HEK293 (cell line): ENCODE data around the gene TKTL1.

ENCODE experiments used
- CTCF ChIA-PET: fragments of 350-600 bp; formaldehyde crosslinking; extraction: SDS; loops from one replicate; lab custom pipeline; 2021; ENCODE audit warnings: antibody characterized with exemption; lab: Yijun Ruan, JAX
- POLR2A ChIA-PET: fragments of 300-600 bp; formaldehyde crosslinking; extraction: SDS; loops from one replicate; lab custom pipeline; 2020; ENCODE audit warnings: antibody characterized with exemption, inconsistent platforms; lab: Yijun Ruan, JAX
- H3K27ac ChIP-seq: fragments of 200-500 bp; sonication (Bioruptor generic); 2 replicates; pipeline ENCODE4 v1.5.1; 2014; ENCODE audit warnings: low read depth, low read length, control low read depth, inconsistent platforms; ENCODE audit errors: extremely low read depth
- H3K36me3 ChIP-seq, 2 experiments: fragments of 200-500 bp in 1 of 2; sonication (Bioruptor generic) in 1 of 2; 1 replicate in 1 of 2; 2 replicates in 1 of 2; pipeline ENCODE4 v1.5.1; 2014 to 2017; ENCODE audit warnings: inconsistent platforms in 2 of 2, low read length in 2 of 2; ENCODE audit not compliant: control insufficient read depth in 2 of 2, insufficient read depth in 1 of 2
- H3K4me1 ChIP-seq: fragments of 200-500 bp; sonication (Bioruptor generic); 2 replicates; pipeline ENCODE4 v1.5.1; 2014; ENCODE audit warnings: mild to moderate bottlenecking, low read length, inconsistent platforms; ENCODE audit not compliant: control insufficient read depth, insufficient read depth
- H3K4me3 ChIP-seq: 2 replicates; pipeline ENCODE4 v1.5.1; 2011; ENCODE audit warnings: low read depth, mild to moderate bottlenecking, control low read depth, low read length, moderate library complexity
- H3K9me3 ChIP-seq: fragments of 200-500 bp; sonication (Bioruptor generic); 2 replicates; pipeline ENCODE4 v1.5.1; 2014; ENCODE audit warnings: low read depth, low read length, inconsistent platforms; ENCODE audit not compliant: control insufficient read depth, insufficient read depth
- ELK4 ChIP-seq: IDR thresholded peaks from 2 replicates; pipeline ENCODE4 v1.6.1; 2011; ENCODE audit warnings: mild to moderate bottlenecking, low read depth, low read length, borderline replicate concordance
- GLI2 ChIP-seq: fragments of 450-650 bp; formaldehyde crosslinking; IDR thresholded peaks from 2 replicates; pipeline ENCODE4; 2017; ENCODE audit warnings: missing biosample characterization, missing genetic modification characterization, low read depth, borderline replicate concordance
- HOXC10 ChIP-seq: sonication (generic); formaldehyde crosslinking; IDR thresholded peaks from 2 replicates; pipeline ENCODE4 v1.8.1; 2023; ENCODE audit warnings: mild to moderate bottlenecking, missing genetic modification reagents
- HOXD13 ChIP-seq: sonication (generic); formaldehyde crosslinking; IDR thresholded peaks from 2 replicates; pipeline ENCODE4 v1.8.0; 2022; ENCODE audit warnings: missing genetic modification reagents, borderline replicate concordance
- INSM2 ChIP-seq: fragments of 450-650 bp; formaldehyde crosslinking; IDR thresholded peaks from 2 replicates; pipeline ENCODE4 v1.5.1; 2016; ENCODE audit warnings: missing biosample characterization, missing genetic modification characterization
- OVOL3 ChIP-seq: fragments of 450-650 bp; formaldehyde crosslinking; IDR thresholded peaks from 2 replicates; pipeline ENCODE4 v1.5.1; 2016; ENCODE audit warnings: missing biosample characterization, missing genetic modification characterization
- PRDM10 ChIP-seq: fragments of 450-650 bp; formaldehyde crosslinking; IDR thresholded peaks from 2 replicates; pipeline ENCODE4 v1.5.1; 2016; ENCODE audit warnings: missing biosample characterization, missing genetic modification characterization
- SP3 ChIP-seq: fragments of 450-650 bp; formaldehyde crosslinking; IDR thresholded peaks from 2 replicates; pipeline ENCODE4 v1.5.1; 2016; ENCODE audit warnings: missing biosample characterization, missing genetic modification characterization
- ZBTB20 ChIP-seq: fragments of 450-650 bp; formaldehyde crosslinking; IDR thresholded peaks from 2 replicates; pipeline ENCODE4 v1.5.1; 2016; ENCODE audit warnings: missing biosample characterization, missing genetic modification characterization
- ZFP41 ChIP-seq: fragments of 450-650 bp; formaldehyde crosslinking; IDR thresholded peaks from 2 replicates; pipeline ENCODE4 v1.5.1; 2016; ENCODE audit warnings: missing biosample characterization, missing genetic modification characterization, borderline replicate concordance
- ZNF112 ChIP-seq: fragments of 450-650 bp; formaldehyde crosslinking; IDR thresholded peaks from 2 replicates; pipeline ENCODE4 v1.5.0; 2017; ENCODE audit warnings: missing biosample characterization, missing genetic modification characterization
- ZNF121 ChIP-seq: fragments of 450-650 bp; formaldehyde crosslinking; IDR thresholded peaks from 2 replicates; pipeline ENCODE4 v1.5.1; 2016; ENCODE audit warnings: missing biosample characterization, missing genetic modification characterization
- ZNF248 ChIP-seq: fragments of 450-650 bp; formaldehyde crosslinking; IDR thresholded peaks from 2 replicates; pipeline ENCODE4 v1.5.1; 2017; ENCODE audit warnings: missing biosample characterization, missing genetic modification characterization
- ZNF280D ChIP-seq: fragments of 450-650 bp; formaldehyde crosslinking; IDR thresholded peaks from 2 replicates; pipeline ENCODE4 v1.5.1; 2016; ENCODE audit warnings: missing biosample characterization, missing genetic modification characterization
- ZNF292 ChIP-seq: fragments of 450-650 bp; formaldehyde crosslinking; IDR thresholded peaks from 2 replicates; pipeline ENCODE4 v1.5.1; 2016; ENCODE audit warnings: low read depth, missing biosample characterization, missing genetic modification characterization, borderline replicate concordance
- ZNF362 ChIP-seq: fragments of 450-650 bp; formaldehyde crosslinking; IDR thresholded peaks from 2 replicates; pipeline ENCODE4 v1.5.1; 2016; ENCODE audit warnings: missing biosample characterization, missing genetic modification characterization
- ZNF398 ChIP-seq: fragments of 450-650 bp; formaldehyde crosslinking; IDR thresholded peaks from 2 replicates; pipeline ENCODE4 v1.5.1; 2017; ENCODE audit warnings: missing biosample characterization, missing genetic modification characterization
- ZNF514 ChIP-seq: fragments of 450-650 bp; formaldehyde crosslinking; IDR thresholded peaks from 2 replicates; pipeline ENCODE4 v1.5.1; 2016; ENCODE audit warnings: missing biosample characterization, missing genetic modification characterization
- ZNF624 ChIP-seq: fragments of 450-650 bp; formaldehyde crosslinking; IDR thresholded peaks from 2 replicates; pipeline ENCODE4 v1.5.1; 2017; ENCODE audit warnings: missing biosample characterization, missing genetic modification characterization
- ZNF654 ChIP-seq: fragments of 450-650 bp; formaldehyde crosslinking; IDR thresholded peaks from 2 replicates; pipeline ENCODE4 v1.5.1; 2016; ENCODE audit warnings: low read depth, missing biosample characterization, missing genetic modification characterization
- ZNF660 ChIP-seq: fragments of 450-650 bp; IDR thresholded peaks from 2 replicates; pipeline ENCODE4 v1.5.1; 2018; ENCODE audit warnings: missing biosample characterization, mild to moderate bottlenecking, missing genetic modification characterization
- ZNF677 ChIP-seq: fragments of 450-650 bp; IDR thresholded peaks from 2 replicates; pipeline ENCODE4 v1.5.0; 2018; ENCODE audit warnings: missing biosample characterization, mild to moderate bottlenecking, missing genetic modification characterization, moderate library complexity
- ZNF76 ChIP-seq: fragments of 450-650 bp; formaldehyde crosslinking; IDR thresholded peaks from 2 replicates; pipeline ENCODE4; 2016; ENCODE audit warnings: low read depth, missing biosample characterization, missing genetic modification characterization, borderline replicate concordance
- ZXDB ChIP-seq: fragments of 450-650 bp; formaldehyde crosslinking; IDR thresholded peaks from 2 replicates; pipeline ENCODE4 v1.5.1; 2016; ENCODE audit warnings: missing biosample characterization, missing genetic modification characterization

The TKTL1 gene

GRCh38 chrX:154320406-154320805 is 24.8 kb downstream of the TKTL1 start:
- ChIA-PET POLR2A (interaction anchor here (0.6 kb wide), 1 partner anchor 212 kb away, joined by 3 read pairs; no protein-coding TSS in a partner anchor), CTCF (interaction anchor here (0.9 kb wide), 1 partner anchor 12 kb away, joined by 3 read pairs; no protein-coding TSS in a partner anchor)
- Histone ChIP-seq H3K4me1 (peaks cover 13% of the 10 kb centered on the region), H3K9me3 (no peaks in the 10 kb centered on the region), H3K36me3 (no peaks in the 10 kb centered on the region), H3K4me3 (no peak overlapping the region), H3K27ac (no peak overlapping the region)
- TF ChIP-seq ZNF280D (no peak), ZNF121 (tag by site-specific recombination) (no peak), ZNF76 (tag by site-specific recombination) (no peak), ZNF362 (tag by site-specific recombination) (no peak), HOXD13 (CRISPR knock-in tag) (no peak), SP3 (tag by site-specific recombination) (no peak), ELK4 (no peak), HOXC10 (CRISPR knock-in tag) (no peak), ZNF398 (tag by site-specific recombination) (no peak), OVOL3 (no peak), ZBTB20 (tag by site-specific recombination) (no peak)

- Histone ChIP-seq H3K27ac (no peak overlapping the region), H3K36me3 (no peaks in the 10 kb centered on the region), H3K9me3 (no peaks in the 10 kb centered on the region), H3K4me3 (no peak overlapping the region), H3K4me1 (peaks cover 18% of the 10 kb centered on the region)
- POLR2A ChIA-PET, result no interaction called here
- CTCF ChIA-PET, result interaction anchor here (0.6 kb wide), 1 partner anchor 78 kb away, joined by 3 read pairs; no protein-coding TSS in a partner anchor
- TF ChIP-seq ZNF514 (no peak), ZNF292 (tag by site-specific recombination) (no peak), ZNF677 (tag by site-specific recombination) (no peak), ZNF248 (no peak), ZNF112 (tag by site-specific recombination) (no peak), PRDM10 (tag by site-specific recombination) (no peak), ZNF624 (tag by site-specific recombination) (no peak), GLI2 (tag by site-specific recombination) (no peak), ZFP41 (tag by site-specific recombination) (no peak), ZNF660 (tag by site-specific recombination) (no peak), ZXDB (tag by site-specific recombination) (no peak), ZNF654 (tag by site-specific recombination) (no peak), INSM2 (no peak)
These were observed 25.6 kb downstream of the TKTL1 start for GRCh38 chrX:154321152-154321551.
